Chondrocyte (in vitro differentiated cells): Measurements from ENCODE around the gene NRF1. TPM values are rescaled to one million over a fixed set of nuclear protein-coding genes. Genes with fewer than 3 reads are reported as not detected.

Experiments
- DNase-seq: peaks from one replicate; pipeline ENCODE4 v3.0.0; 2021; ENCODE audit warnings: mixed read lengths, low spot score
- H3K27ac Mint-ChIP-seq: one replicate; pipeline ENCODE4 v1.8.0; 2021; ENCODE audit warnings: mild to moderate bottlenecking, moderate library complexity, mixed read lengths; ENCODE audit not compliant: unreplicated experiment
- H3K27me3 Mint-ChIP-seq: 2 replicates; pipeline ENCODE4 v1.8.0; 2021; ENCODE audit warnings: low read depth, mixed read lengths
- H3K36me3 Mint-ChIP-seq: 2 replicates; pipeline ENCODE4 v1.8.0; 2021; ENCODE audit warnings: low read depth, mixed read lengths
- H3K4me1 Mint-ChIP-seq: 2 replicates; pipeline ENCODE4 v1.8.0; 2021; ENCODE audit warnings: low read depth, mild to moderate bottlenecking, mixed read lengths
- H3K4me3 Mint-ChIP-seq: one replicate; pipeline ENCODE4 v1.8.0; 2021; ENCODE audit warnings: mild to moderate bottlenecking, moderate library complexity, mixed read lengths; ENCODE audit not compliant: unreplicated experiment
- H3K9me3 Mint-ChIP-seq: 2 replicates; pipeline ENCODE4 v1.8.0; 2021; ENCODE audit warnings: low read depth, mixed read lengths
- total RNA-seq: library from RNA; stranded (reverse); gene quantifications from 3 replicates; pipeline ENCODE4 v1.2.1, GENCODE V29; 2021
- TF ChIP-seq, protein P1 (sequence below): fragments of 200-600 bp; sonication (generic); IDR thresholded peaks from 2 replicates; pipeline ENCODE4 v1.5.0; 2021; ENCODE audit warnings: antibody characterized with exemption, mild to moderate bottlenecking, moderate library complexity

The NRF1 gene
- total RNA-seq, 1 donor from 2014 or later: 13.3 TPM

DNA sequence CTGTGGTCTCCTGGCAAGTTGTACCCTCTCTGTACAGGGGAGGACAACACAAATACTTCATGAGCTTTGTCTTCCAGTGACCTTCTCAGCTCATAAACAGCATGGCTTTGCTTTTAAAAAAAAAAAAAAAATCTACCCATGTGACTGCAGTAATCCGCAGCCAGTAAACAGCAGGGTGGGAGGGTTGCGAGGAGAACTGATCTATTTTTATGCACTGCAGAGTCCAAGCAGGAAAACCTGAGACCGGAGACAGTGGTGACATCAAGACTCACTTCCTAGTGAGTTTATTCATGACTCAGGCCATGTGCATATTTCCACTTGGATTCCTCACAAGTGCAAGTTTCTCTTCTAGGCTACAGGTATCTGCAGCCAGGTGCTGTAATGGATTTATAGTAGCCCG lies 127.9 kb downstream of the NRF1 start:
- Mint-ChIP-seq H3K27me3 (no peaks in the 10 kb centered on the region), H3K36me3 (peaks cover 7% of the 10 kb centered on the region), H3K27ac (no peak overlapping the region), H3K9me3 (no peaks in the 10 kb centered on the region), H3K4me1 (peaks cover 3% of the 10 kb centered on the region), H3K4me3 (no peak overlapping the region)
- TF ChIP-seq, protein P1, sequence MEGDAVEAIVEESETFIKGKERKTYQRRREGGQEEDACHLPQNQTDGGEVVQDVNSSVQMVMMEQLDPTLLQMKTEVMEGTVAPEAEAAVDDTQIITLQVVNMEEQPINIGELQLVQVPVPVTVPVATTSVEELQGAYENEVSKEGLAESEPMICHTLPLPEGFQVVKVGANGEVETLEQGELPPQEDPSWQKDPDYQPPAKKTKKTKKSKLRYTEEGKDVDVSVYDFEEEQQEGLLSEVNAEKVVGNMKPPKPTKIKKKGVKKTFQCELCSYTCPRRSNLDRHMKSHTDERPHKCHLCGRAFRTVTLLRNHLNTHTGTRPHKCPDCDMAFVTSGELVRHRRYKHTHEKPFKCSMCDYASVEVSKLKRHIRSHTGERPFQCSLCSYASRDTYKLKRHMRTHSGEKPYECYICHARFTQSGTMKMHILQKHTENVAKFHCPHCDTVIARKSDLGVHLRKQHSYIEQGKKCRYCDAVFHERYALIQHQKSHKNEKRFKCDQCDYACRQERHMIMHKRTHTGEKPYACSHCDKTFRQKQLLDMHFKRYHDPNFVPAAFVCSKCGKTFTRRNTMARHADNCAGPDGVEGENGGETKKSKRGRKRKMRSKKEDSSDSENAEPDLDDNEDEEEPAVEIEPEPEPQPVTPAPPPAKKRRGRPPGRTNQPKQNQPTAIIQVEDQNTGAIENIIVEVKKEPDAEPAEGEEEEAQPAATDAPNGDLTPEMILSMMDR: no peak
- no peak for DNase-seq

DNA sequence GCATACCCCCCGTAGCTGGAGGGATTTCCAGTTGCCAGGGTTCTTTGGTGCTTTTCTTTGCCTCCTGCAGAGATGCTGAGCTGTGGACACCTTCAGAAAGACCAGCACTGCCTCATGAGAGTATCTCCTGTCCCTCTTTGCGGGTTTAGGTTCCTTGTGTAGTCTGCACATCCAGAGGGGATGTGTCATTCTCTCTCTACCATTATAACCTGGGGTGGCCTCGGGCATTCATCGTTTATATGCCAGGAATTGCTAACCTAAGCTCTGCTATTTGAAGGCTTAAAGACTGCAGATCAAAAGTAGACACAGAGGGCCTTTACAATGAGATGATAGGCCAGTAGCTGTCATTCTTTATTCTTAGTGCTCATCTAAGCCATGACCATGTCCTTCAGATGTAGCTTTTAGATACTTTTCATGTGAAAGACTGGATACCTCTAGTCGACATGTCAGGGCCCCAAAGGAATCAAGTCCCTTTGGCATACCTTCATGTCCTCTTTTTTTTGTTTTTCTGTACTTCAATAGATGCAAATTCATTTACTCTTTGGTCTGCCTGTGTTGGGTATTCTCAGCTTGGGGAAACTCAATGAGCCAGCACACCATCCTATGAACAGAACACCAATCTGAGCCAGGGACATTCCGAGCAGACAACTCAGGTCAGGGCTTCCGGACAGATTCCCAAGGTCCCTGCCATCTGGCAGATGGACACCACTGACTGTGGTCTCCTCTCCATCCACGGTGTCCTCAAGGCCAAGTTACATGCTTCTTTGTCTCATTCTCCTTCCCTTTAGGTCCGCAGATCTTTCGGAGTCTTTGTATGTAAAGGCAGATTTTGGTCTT lies 129.3 kb downstream of the NRF1 start:
- Mint-ChIP-seq H3K27me3 (no peaks in the 10 kb centered on the region), H3K4me1 (peaks cover 3% of the 10 kb centered on the region), H3K9me3 (no peaks in the 10 kb centered on the region), H3K36me3 (peaks cover 7% of the 10 kb centered on the region), H3K27ac (no peak overlapping the region), H3K4me3 (no peak overlapping the region)
- TF ChIP-seq, protein P1: no peak
- no peak for DNase-seq

DNA sequence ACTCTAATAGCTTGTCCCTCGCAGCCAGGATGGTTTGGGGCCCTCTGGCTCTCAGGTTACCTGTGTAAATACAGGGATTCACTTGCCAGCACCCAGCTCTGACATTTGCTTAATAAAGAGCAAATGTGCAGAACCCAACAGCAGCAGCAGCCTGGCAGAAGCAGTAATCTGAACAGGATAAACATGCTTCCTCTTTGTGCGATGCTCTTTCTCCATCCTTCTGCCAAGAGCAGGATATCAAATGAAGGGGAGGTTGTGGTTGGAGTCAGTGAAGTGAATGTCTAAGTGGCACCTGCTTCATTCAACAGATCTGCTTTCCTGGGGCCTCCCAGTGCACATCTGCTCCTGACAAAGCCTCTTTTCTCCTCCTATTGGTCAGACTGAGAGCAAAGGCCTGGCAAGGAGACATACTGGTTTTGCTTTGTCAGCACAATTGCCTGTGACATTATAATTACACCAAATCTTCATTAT lies 130.3 kb downstream of the NRF1 start:
- Mint-ChIP-seq H3K4me3 (no peak overlapping the region), H3K36me3 (peaks cover 5% of the 10 kb centered on the region)

DNA sequence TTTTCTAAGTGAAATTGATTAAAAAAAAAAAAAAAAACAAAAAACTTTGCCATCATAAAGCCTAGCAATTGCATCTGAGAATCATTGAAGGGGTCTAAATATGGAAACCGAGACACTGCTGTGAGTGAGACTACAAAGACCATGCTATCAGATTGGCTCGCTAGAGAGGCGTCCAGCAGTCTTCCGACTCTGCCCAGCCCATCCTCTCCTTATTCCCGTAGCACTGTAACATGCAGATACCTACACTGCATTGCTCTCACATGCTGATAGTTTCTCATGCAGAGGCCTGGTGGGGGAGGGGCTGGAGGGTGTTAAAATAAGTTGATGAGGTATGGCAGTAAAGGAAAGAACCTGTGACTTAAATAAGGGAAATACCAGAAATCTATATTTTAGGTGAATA lies 130.7 kb downstream of the NRF1 start:
- Mint-ChIP-seq H3K9me3 (no peaks in the 10 kb centered on the region), H3K27ac (no peak overlapping the region), H3K4me1 (peaks cover 3% of the 10 kb centered on the region), H3K4me3 (no peak overlapping the region), H3K36me3 (peaks cover 5% of the 10 kb centered on the region), H3K27me3 (no peaks in the 10 kb centered on the region)
- no peak for DNase-seq
- TF ChIP-seq, protein P1: no peak

More for the DNA sequence above, 130.3 kb downstream of the NRF1 start:
- Mint-ChIP-seq H3K27ac (no peak overlapping the region), H3K9me3 (no peaks in the 10 kb centered on the region), H3K27me3 (no peaks in the 10 kb centered on the region), H3K4me1 (peaks cover 3% of the 10 kb centered on the region)
- no peak for DNase-seq
- TF ChIP-seq, protein P1: no peak

DNA sequence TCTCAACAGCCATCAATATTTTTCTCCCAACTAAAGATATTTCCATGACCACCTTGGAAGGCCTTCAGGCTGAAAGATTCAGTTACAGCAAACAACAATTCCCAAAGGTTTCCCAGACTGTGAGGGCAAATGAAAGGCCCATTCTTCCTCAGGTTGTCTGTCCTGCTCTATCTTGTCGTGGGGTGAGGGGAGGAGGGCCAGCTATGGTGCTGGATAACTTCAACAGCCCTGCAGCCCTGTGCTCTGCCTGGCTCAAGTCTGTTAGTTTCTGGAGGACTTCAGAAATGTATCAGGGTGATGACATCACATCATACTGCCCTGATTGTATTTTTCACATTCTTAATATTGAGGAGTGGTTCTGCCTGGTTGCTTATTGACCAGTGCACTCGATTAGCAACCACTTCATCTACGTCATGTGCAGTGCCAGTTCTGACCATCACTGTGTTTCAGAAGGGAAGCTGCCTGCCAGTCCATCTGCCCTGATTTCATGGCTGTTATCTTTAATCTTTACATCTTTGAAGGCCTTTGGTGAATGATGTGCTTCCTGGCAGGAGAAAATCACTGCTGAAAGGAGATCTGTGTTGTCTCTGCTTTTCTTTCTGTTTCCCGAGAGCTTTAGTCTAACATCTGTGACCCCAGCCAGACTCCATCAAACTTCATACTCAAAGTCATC lies 135.5 kb downstream of the NRF1 start:
- Mint-ChIP-seq H3K36me3 (peaks cover 9% of the 10 kb centered on the region), H3K27ac (no peak overlapping the region), H3K4me3 (no peak overlapping the region), H3K27me3 (no peaks in the 10 kb centered on the region), H3K4me1 (no peaks in the 10 kb centered on the region), H3K9me3 (no peaks in the 10 kb centered on the region)
- TF ChIP-seq, protein P1: no peak
- DNase-seq: no peak
